Activated CD4-positive, CD25-positive, alpha-beta regulatory T cell (primary cell): ENCODE data around the gene LRRC47.

Source experiments
- DNase-seq, 4 experiments: peaks; one replicate each; lab custom pipeline; 2025; lab: John Stamatoyannopoulos, UW

Gene LRRC47

DNA sequence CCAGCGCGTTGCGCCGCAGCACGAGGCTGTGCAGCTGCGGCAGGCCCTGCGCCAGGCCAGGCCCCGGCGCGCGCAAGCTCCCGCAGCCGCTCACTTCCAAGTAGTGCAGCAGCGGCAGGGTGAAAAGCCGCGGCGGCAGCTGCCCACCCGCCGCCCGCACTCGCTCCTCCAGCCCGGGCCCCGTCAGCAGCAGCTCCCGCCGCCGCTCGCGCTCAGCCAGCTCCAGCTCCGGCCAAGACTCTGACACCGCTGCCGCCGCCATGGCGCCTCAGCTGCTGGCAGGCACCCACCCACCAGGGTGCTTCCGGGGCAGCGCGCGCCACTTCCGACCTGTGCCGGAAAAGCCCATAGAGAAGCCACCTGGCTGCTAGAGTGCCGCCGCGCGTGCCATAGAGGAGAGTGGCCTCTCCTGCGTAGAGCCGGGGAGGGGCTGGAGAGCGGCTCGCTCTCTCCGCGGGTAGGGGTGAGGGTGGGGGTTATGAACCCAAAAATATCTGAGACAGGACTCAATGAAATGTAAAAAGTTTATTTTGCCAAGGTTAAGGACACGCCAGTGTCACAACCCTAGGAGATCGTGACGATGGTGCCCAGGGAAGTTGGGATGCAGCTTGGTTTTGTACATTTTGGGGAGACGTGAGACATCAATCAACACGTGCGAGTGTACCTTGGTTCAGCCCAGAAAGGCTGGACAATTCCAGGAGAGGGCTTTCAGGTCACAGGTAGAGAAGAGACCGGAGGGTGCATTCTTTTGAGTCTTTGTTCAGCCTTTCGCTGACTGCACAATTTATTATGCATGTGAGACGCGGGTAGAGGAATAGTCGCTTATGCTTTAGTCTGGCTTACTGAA is at the start of gene LRRC47:
Gene LRRC47, minus strand, starts transcription at position 284 of the 847 bp plus-strand sequence. Its CDS starts 22 bp downstream, at position 262.
- DNase-seq: peak; percentile 84 to 92 (median 88)

DNA sequence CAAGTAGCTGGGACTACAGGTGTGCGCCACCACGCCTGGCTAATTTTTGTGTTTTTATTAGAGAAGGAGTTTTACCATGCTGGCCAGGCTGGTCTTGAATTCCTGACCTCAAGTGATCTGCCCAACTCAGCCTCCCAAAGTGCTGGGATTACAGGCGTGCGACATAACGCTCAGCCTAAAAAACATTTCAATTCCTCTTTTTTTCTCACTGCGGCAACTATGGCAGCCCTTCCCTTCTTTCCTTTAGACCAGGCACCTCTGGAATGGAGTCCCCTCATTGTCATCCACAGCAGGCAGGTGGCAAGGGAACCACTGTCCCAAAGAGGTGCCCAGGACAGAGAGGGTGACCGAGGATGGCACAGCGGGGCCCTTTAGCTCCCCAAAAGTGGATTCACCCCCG is 46.6 kb upstream of the LRRC47 start:
- DNase-seq: no peak

DNA sequence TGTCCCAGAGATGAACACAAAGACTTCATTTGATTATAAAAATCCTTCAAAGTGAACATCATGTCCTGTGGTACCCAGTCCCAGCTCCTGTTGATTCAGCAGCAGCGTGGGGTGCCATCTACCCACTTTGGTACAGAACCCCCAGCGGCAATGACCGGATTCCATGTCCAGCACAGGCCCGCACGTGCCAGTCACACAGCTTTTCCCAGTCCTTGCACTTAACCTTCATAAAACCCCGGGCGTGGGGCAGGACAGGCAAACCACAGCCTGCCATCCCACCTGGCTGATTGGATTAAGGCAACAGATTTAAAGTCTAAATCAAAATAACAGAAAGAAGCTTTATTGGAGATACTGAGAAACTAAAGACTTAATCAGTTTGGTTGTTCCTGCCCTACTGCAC is 45.2 kb upstream of the LRRC47 start:
- no peak for DNase-seq

DNA sequence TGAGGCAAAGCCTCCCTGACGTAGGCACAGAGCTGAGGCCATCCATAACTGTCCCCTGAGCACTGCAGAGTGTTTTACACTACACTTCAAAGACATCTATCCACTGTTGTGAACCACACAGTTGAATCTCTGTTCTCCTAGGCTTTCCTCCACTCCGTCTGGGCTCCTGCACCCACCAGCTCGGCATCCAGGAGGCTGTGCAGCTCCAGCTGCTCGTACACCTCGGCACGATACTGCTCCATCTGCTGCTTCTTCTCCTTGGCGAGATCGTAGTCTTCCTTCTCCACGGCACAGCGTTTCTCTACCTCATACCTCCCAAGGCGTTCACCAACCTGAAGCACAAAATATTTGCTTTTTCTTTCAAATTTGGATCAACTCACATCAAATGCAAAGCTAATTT is 42.5 kb upstream of the LRRC47 start:
- DNase-seq: no peak

DNA sequence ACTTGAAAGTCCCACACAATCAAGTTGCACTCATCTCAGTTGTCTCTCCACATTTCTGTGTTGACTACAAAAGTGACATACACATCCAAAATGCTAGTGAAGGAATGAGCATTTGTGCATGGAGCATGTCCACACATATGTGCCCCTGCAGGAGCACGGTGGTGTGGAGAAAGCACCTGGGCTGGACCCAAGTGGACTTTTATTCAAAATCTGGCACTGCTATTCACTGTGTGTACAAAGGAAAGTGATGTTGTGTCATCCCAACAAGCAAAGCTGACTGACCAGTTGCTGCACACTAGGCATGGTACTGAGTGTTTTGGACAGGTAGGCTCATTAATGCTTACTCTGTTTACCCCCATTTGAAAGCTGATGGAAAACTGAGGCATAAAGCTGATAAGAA is 41.4 kb upstream of the LRRC47 start:
- no peak for DNase-seq

DNA sequence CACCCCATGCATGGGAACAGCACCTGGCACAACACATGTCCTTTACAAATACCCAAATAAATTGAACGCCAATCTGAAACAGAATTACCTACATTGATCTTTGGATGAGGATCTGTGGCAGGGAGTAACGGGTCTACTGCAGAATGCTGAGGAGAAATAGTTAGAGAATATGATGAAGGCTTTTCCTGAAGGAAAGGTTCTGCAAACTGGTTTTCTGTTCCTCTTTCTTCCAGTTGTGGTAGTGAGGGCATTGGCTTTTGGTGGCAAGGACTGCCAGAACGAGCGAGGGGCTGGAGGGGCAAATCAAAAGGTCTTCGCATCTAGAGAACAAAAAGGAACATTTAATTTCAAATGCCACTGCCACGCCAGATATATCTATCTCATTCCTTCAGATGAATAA is 40.9 kb upstream of the LRRC47 start:
- DNase-seq: no peak

DNA sequence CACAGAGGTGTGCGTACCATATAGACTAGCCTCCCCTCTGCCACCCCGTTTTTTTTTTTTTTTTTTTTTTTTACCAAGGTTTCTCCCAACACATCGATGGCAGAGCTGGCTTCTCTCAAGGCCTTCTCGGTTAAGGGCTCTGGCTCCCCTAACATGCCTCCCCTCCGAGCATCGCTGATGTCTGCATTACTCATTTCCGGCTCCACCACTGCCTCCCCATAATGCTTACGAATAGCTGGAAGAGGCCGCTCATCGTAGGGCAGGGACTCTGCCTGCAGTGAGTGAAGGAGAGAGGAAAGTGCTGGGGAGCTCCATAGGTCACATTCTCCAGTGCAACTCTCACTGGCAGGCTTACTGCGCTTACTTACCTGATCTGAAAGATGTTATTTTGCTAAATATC is 40.1 kb upstream of the LRRC47 start:
- no peak for DNase-seq

DNA sequence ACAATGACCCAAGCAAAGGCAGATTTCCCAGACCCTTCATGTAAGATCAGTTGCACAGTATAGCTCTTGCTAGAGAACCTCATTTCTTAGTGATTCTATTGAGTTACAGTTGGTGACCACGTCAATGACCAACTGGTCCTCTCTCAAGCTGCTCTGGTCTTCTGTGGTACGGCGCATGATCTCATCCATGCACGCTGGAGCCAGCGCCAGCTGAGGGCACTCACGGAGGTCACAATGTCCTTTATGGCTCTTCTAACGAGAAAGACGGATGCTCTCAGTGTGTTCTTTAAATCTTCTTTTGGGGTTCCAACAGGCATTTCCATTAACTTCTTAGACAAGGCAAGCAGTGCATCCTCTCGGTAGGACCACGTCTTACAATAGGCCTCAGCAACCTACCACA is 38.4 kb upstream of the LRRC47 start:
- no peak for DNase-seq

DNA sequence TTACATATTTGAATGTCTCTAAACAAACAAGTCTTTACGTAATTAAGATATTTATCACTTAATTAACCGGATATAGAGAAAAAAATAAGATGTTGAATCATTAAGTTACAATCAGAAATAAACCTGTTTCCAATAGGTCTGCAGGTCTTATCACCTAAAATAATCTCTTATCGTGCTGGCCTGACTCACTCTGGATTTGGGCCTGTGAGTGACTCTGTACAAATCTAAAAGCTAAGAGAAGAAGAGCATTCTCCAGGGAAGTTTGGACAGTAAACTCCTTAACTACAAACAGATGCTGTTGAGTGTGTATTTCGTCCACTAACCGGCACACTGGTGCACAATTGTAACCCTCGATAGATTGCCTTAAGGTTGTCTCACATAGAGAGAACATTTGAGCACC is 35.4 kb upstream of the LRRC47 start:
- DNase-seq: no peak

DNA sequence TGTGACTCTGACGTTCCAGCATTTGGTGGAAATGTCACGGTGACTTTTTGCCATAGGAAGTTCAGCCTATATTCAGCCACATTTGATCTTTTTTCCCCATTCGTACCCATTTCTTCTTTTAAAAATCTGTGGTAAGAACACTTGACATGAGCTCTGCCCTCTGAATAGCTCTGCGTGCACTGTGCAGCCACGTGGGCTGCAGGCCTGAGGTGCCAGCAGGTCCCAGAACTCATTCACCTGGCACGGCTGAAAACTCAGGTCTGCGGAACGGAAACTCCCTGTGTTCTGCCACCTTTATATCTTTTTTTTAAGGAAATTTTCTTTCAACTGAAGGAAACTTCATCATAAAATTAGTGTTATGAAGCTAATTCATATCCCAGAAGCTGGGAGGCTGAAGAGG is 32.1 kb upstream of the LRRC47 start:
- no peak for DNase-seq

DNA sequence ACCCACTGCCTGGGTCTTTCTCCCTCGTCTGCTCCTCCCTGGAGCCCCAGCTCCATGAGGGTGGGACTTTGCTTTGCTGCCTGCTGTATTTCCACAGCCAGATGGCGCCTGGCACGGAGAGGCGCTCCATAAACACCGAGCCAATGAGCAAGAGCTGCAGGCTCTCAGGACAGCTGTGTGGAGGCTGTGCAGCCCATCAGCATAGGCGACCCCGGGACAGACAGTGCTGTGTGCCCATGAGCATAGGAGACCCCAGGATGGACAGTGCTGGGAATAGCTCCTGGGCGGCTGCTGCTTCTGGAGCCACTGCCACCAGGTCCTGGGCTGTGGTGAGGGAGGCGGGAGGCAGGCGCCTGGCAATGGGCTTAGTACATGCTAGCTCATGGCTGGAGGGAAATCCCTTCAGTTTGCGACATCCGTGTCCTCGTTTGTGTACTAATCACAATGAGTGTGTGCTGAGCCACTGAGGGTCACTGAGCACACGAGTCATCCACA is 31.6 kb upstream of the LRRC47 start:
- DNase-seq: no peak

DNA sequence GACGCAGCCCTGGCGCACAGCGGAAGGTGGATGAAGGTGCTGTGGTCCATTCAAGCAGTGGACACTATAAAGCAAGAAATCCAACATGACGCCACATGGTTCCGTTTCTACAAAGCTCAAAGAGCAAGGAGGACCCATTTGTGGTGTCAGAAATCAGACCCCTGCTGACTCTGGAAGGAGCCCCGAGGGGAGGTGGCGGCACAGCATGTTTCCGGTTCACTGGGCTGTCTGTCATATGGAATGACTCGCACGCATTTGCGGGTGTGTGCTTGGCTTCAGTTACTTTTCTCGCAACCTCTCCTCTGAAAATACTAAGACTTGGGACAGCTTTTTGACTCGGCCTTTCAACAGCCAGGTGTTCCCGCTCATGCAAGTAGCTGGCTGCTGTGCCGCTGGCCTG is 29.1 kb upstream of the LRRC47 start:
- DNase-seq: no peak

DNA sequence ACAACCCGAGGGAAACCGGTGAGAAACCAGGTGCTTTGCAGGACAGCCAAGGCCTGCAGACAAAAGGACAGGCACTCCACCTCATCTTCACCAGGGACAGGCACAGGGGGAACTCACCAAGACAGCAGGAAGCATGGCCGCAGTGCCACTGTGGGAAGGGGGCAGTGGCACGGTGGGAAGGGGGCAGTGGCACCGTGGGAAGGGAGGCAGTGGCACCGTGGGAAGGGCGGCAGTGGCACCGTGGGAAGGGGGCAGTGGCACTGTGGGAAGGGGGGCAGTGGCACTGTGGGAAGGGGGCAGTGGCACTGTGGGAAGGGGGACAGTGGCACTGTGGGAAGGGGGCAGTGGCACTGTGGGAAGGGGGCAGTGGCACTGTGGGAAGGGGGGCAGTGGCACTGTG is 28.4 kb upstream of the LRRC47 start:
- no peak for DNase-seq

DNA sequence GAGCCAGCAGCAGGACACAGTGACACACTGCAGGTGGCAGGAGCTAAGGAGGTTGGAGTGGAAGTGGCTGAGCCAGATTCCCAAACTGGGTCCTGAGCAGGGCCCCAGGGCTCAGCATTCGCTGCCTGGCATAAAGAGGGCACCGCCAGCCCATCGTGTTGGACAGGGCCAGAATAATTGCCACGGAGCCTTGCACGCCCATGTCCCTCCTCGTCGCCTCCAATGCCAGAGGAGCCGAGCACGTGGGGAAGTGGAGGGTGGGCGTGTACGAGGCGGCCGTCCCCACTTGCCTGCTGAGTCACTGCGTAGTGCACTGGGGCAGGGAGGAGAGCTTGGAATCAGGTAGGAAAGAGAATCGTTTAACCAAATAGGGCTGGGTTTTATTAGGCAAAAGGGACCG is 26.1 kb upstream of the LRRC47 start:
- no peak for DNase-seq

DNA sequence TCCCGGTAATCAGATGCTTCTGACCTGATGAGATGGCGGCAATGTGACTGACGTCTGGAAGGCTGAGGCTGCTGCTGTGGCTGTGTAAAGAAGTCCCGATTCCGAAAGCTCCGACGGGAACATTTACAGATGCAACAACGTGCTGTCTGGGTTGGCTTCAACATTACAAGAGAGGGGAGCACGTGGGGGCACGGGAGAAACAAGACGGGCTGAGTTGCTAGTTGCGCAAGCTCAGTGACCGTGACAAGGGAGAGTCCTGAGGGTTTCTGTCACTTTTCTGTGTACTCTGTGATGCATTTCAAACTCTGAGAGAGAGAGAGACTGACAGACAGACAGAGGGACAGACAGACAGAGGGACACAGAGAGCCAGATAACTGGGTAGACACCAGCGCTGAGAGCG is 25.6 kb upstream of the LRRC47 start:
- DNase-seq: no peak

DNA sequence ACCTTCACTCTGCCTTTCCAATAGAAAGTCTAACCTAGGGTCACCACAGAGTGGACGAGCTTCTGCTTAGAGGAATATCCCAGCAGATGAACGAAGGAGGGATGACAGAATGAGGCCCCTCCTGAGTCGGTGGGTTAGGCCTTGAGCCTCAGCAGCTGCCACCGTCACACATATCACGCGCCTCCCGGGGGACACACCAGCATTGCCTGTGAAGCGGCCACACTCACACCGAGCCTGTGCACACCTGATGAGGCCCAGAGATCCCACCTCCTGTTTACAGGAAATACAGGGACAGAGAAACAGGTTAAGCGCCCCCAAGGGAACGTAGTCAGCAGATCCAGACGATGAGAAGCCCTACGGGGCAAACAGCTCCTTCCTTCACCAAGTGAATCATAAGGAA is 25.1 kb upstream of the LRRC47 start:
- DNase-seq: no peak

DNA sequence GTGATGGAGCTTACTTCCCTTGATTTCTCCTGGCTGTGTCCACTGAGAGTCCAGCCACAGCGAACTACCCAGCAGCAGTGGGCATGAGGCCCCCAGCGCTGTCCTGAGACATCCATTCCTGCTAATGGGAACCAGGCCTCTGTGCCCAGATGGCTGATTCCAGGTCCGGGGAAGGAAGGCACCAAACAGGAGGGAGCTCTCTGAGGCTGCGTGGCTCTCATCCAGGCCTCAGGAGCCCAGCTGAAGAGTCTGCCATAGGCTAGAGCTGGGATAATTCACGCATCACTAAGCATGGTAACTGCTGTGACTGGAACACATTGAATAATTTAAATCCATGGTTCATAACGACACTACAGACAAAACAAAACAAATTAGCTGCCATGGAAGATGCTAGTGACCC is 24.7 kb upstream of the LRRC47 start:
- no peak for DNase-seq

DNA sequence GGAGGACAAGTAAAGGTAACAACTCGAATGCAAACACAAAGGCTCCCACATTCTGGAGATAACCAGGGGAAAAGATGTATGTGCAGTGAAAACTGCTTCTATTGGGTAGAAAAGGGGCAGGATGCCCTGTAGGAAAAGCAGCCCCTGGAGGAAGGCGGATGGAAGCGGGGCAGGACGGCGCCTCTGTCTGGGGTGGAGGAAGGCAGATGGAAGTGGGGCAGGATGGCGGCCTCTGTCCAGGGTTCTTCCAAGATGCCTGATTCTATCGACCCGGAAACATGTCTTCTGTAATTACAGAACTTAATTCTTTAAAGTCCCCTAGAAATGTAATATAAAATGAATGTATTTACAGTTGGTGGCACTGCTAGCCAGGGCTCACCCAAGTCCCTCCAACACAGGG is 24.0 kb upstream of the LRRC47 start:
- DNase-seq: no peak

DNA sequence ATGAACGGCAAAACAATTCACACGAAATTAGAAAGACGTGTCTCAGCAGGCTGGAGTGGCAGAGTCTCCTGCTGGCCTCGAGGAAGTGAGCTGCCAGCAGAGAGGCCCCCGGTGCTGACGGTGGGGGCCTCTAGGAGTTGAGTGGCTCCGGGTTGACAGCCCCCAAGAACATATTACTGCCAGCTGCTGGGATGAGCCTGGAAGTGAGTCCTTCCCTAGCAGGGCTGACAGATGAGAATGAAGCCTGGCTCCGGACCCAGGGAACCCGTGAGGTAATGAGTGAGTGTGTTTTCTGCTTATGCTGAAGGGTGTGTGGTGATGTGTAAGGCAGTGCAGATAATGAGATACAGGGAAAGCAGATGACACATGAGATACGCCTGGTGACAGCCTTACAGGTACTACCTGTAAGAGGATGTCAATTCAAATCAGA is 23.5 kb upstream of the LRRC47 start:
- no peak for DNase-seq

DNA sequence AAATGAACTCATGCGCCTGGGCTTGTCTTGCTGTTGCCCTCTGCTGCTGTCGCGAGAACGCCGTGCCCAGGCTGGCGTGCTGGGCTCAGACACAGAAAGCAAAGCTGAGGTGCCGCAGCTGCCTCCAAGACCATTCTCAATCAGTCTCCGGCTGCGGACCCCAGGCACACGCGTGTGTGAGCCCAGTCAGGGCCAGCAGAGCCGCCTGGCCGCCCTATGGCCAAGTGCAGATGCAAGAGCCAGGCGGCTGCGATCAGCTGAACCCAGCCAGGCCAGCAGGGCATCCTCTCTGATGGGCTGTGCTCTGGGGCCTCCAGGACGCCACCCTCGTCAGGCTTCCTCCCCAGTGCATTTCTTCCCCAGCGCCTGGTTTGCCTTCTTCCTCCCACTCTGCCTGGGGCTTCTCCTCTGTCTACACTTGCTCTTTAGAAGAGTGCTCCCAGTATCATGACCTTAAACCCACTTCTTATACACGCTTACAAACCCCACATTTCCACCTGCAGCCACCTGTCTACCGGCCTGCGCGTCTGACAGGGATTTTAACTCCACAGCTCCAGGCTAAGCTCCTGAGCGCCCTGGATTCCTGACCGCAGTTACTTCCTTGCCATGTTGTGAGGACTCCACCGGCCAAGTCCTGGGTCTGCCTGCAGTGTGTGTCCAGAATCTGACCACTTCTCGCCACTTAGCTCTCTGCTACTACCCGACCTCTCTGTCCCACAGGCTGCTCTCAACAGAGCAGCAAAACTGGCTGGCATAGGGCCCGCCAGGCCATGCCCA is 21.7 kb upstream of the LRRC47 start:
- DNase-seq: no peak

DNA sequence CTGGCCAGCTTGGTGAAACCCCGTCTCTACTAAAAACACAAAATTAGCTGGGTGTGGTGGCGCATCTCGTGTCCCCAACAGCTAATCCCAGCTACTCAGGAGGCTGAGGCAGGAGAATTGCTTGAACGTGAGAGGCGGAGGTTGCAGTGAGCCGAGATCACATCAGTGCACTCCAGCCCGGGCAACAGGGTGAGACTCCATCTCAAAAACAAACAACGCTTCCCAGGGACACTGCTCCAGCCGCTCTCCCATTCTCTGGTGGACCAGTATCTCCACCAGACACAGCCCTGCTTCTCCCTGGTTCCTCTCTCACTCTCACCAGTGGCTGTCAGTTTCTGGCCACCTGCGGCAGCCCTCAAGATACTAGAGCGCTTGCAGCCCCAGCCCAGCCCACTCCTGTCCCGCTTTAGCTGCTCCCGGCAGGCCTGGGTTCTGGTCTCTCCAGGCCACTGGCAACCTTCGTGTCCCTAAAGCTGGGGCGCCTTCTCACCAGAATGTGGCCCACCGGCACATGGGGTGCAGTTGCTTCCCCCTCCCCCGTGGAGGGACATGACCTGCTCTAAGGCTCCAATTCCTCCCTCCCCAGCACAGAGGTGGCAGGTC is 20.9 kb upstream of the LRRC47 start:
- no peak for DNase-seq

DNA sequence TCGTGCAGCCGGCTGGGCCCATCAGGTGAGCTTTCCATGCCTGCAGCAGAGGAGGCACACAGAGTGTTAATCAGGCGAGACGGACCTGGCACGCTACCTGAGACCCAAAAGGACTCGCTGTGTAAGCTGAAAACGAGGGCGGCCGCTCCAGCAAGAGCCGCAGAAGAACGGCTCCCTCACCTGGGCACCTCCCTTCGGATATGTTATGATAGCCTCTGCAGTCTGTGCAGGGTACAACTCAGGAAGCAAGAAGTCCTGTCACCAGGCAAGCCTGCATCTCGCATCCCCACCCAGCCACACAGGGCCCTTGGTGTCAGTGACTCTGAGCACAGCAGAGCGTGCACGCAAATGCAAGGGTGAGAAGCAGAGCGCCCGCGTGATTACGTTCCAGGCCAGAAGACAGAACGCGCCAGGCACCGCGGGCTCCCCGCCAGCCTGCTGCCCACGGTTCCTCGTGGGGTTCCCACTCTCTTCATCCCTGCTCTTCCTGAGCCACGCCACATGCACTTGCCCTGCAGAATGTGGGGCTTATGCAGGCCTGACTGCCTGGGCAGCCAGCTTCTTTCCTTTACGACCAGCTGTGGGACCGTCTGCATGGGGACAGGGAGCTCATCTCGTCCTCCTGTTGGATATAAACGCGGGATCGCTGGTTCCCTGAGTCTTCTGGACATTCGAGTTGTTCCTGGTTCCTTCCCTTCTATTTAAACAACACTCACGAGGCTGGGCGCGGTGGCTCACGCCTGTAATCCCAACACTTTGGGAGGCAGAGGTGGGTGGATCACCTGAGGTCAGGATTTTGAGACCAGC is 20.2 kb upstream of the LRRC47 start:
- DNase-seq: no peak
